ENCODE measurements around the gene ENDOU.

Gene ENDOU

GRCh38 chr12:47725091-47725772 lies at the start of gene ENDOU:
Gene ENDOU (minus strand): TSS chr12:47725490. CDS start chr12:47725413, 77 bp downstream.
- Mint-ChIP-seq H3K4me3 (no peak within 1 kb of the TSS), H3K4me1 (peaks cover 27% of the 10 kb centered on the region), H3K27me3 (ENCODE audit: low read depth) (peaks cover 9% of the 10 kb centered on the region), H3K9me3 (no peaks in the 10 kb centered on the region), H3K27ac (peak within 1 kb of the TSS in 2 of 3 experiments; percentile 58 to 72), H3K36me3 (ENCODE audit: low read depth) (no peaks in the 10 kb centered on the region)
- TF ChIP-seq, protein P1, sequence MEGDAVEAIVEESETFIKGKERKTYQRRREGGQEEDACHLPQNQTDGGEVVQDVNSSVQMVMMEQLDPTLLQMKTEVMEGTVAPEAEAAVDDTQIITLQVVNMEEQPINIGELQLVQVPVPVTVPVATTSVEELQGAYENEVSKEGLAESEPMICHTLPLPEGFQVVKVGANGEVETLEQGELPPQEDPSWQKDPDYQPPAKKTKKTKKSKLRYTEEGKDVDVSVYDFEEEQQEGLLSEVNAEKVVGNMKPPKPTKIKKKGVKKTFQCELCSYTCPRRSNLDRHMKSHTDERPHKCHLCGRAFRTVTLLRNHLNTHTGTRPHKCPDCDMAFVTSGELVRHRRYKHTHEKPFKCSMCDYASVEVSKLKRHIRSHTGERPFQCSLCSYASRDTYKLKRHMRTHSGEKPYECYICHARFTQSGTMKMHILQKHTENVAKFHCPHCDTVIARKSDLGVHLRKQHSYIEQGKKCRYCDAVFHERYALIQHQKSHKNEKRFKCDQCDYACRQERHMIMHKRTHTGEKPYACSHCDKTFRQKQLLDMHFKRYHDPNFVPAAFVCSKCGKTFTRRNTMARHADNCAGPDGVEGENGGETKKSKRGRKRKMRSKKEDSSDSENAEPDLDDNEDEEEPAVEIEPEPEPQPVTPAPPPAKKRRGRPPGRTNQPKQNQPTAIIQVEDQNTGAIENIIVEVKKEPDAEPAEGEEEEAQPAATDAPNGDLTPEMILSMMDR (IDR thresholded peaks at IDR 0.05; ENCODE audit: unreplicated experiment in 3 of 3), result no peak

DNA sequence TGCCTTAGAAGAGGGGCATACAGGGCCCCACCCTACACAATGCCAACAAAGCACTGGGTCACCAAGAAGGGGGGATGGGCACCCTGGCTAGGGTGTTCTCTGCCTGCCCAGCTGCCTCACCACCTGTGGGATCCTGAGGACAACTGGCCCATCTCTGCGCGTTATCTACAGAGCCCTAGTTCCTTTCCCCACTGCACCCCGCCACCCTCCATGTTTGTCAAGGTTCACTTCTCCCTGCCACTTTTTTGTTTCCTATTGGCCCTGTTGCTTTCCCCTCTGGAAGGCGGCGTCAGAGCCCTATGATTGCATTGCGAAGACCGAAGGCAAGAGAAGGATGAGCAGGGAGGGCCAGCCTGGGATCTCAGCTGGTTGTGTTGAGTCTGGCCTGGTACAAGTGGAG lies 49.4 kb upstream of the ENDOU start:
- peaks cover 29% of the 10 kb centered on the region for H3K4me1 Mint-ChIP-seq
- TF ChIP-seq, protein P1 (IDR thresholded peaks at IDR 0.05; ENCODE audit: unreplicated experiment in 3 of 3), result no peak
- peaks cover 12% of the 10 kb centered on the region for H3K27me3 Mint-ChIP-seq (ENCODE audit: low read depth)
- H3K36me3 Mint-ChIP-seq (ENCODE audit: low read depth), result no peaks in the 10 kb centered on the region
- H3K9me3 Mint-ChIP-seq, result no peaks in the 10 kb centered on the region
- H3K27ac Mint-ChIP-seq, result peak overlapping the region; percentile 67 to 89 (median 86)
- peak overlapping the region; percentile 93 to 97 (median 95) for H3K4me3 Mint-ChIP-seq

GRCh38 chr12:47773858-47774580 lies 48.7 kb upstream of the ENDOU start:
- Mint-ChIP-seq H3K27ac (peak overlapping the region in 2 of 3 experiments; percentile 74 to 89), H3K4me1 (peaks cover 24% of the 10 kb centered on the region), H3K36me3 (ENCODE audit: low read depth) (no peaks in the 10 kb centered on the region), H3K27me3 (ENCODE audit: low read depth) (peaks cover 12% of the 10 kb centered on the region), H3K9me3 (no peaks in the 10 kb centered on the region), H3K4me3 (peak overlapping the region; percentile 93 to 97 (median 95))
- TF ChIP-seq, protein P1 (IDR thresholded peaks at IDR 0.05; ENCODE audit: unreplicated experiment in 3 of 3), result no peak

GRCh38 chr12:47773062-47773857 lies 48.0 kb upstream of the ENDOU start, which contains the start of gene SLC48A1:
Gene SLC48A1 (plus strand): TSS chr12:47773238. CDS start chr12:47773305, 67 bp downstream.
- Mint-ChIP-seq H3K4me1 (peaks cover 22% of the 10 kb centered on the region), H3K36me3 (ENCODE audit: low read depth) (no peaks in the 10 kb centered on the region), H3K27me3 (ENCODE audit: low read depth) (peaks cover 12% of the 10 kb centered on the region), H3K4me3 (peak within 1 kb of the TSS; percentile 93 to 97 (median 95)), H3K27ac (peak within 1 kb of the TSS; percentile 75 to 89 (median 89)), H3K9me3 (no peaks in the 10 kb centered on the region)
- TF ChIP-seq, protein P1 (IDR thresholded peaks at IDR 0.05; ENCODE audit: unreplicated experiment in 3 of 3), result peak in 1 of 3 experiments; percentile 24

DNA sequence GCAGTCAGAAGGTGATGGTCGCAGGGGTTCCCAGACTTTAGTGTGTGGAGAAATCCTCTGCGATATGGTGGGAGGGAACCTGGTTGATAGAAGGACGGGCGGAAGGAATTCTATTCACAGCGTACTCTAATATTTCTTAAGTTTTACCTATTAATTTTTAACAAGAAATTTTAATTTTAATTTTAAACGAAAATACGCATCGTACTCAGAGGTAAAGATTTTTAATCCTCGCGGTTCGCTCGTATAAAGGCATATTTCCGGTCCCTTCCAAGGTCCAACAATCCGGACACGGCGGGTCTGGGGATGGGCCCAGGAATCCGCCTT lies 47.4 kb upstream of the ENDOU start:
- peak overlapping the region; percentile 75 to 89 (median 82) for H3K27ac Mint-ChIP-seq
- no peaks in the 10 kb centered on the region for H3K36me3 Mint-ChIP-seq (ENCODE audit: low read depth)
- TF ChIP-seq, protein P1 (IDR thresholded peaks at IDR 0.05; ENCODE audit: unreplicated experiment in 3 of 3), result no peak
- H3K4me1 Mint-ChIP-seq, result peaks cover 22% of the 10 kb centered on the region
- peaks cover 12% of the 10 kb centered on the region for H3K27me3 Mint-ChIP-seq (ENCODE audit: low read depth)
- H3K4me3 Mint-ChIP-seq, result peak overlapping the region; percentile 85 to 92 (median 92)
- no peaks in the 10 kb centered on the region for H3K9me3 Mint-ChIP-seq
